BJ (cell line): ENCODE results near the gene CLNK. TPM values are rescaled to one million over a fixed set of nuclear protein-coding genes. Genes with fewer than 3 reads are reported as not detected.

ENCODE experiments used
- CTCF ChIA-PET: fragments of 350-600 bp; formaldehyde crosslinking; extraction: SDS; loops from one replicate; lab custom pipeline; 2021; ENCODE audit warnings: antibody characterized with exemption, inconsistent platforms; lab: Yijun Ruan, JAX
- POLR2A ChIA-PET: fragments of 300-600 bp; sonication (Branson Sonifier 250); formaldehyde crosslinking; extraction: SDS; loops from one replicate; lab custom pipeline; 2021; ENCODE audit warnings: antibody characterized with exemption; lab: Charles Lee
- DNase-seq: peaks from one replicate; pipeline ENCODE4 v3.0.0-alpha.2; 2011; ENCODE audit warnings: low read depth
- H3K27me3 ChIP-seq: 2 replicates; pipeline ENCODE4 v1.6.0; 2011; ENCODE audit warnings: low read length; ENCODE audit not compliant: control insufficient read depth, insufficient read depth
- H3K36me3 ChIP-seq: 2 replicates; pipeline ENCODE4 v1.5.1; 2011; ENCODE audit warnings: low read length; ENCODE audit not compliant: control insufficient read depth, insufficient read depth
- H3K4me3 ChIP-seq: 2 replicates; pipeline ENCODE4 v1.5.1; 2011; ENCODE audit warnings: low read depth, mild to moderate bottlenecking, control low read depth, low read length
- polyA plus RNA-seq: library from polyadenylated mRNA; depleted of rRNA; stranded (reverse); fragments of >200 nt; gene quantifications from 2 replicates; pipeline ENCODE4 v1.2.3, GENCODE V29; 2011
- TF ChIP-seq, protein P1 (sequence below): IDR thresholded peaks from 2 replicates; pipeline ENCODE4 v1.5.1; 2011; ENCODE audit warnings: low read depth, mild to moderate bottlenecking, control low read depth, inconsistent platforms, low read length, moderate library complexity; ENCODE audit not compliant: insufficient read depth

Gene CLNK
- polyA plus RNA-seq, 1 experiment = not detected

- no peaks in the 10 kb centered on the region for H3K36me3 ChIP-seq
- ChIA-PET CTCF (no interaction called here), POLR2A (no interaction called here)
- H3K27me3 ChIP-seq = no peaks in the 10 kb centered on the region
- DNase-seq = no peak
- no peak overlapping the region for H3K4me3 ChIP-seq
- TF ChIP-seq, protein P1, sequence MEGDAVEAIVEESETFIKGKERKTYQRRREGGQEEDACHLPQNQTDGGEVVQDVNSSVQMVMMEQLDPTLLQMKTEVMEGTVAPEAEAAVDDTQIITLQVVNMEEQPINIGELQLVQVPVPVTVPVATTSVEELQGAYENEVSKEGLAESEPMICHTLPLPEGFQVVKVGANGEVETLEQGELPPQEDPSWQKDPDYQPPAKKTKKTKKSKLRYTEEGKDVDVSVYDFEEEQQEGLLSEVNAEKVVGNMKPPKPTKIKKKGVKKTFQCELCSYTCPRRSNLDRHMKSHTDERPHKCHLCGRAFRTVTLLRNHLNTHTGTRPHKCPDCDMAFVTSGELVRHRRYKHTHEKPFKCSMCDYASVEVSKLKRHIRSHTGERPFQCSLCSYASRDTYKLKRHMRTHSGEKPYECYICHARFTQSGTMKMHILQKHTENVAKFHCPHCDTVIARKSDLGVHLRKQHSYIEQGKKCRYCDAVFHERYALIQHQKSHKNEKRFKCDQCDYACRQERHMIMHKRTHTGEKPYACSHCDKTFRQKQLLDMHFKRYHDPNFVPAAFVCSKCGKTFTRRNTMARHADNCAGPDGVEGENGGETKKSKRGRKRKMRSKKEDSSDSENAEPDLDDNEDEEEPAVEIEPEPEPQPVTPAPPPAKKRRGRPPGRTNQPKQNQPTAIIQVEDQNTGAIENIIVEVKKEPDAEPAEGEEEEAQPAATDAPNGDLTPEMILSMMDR = no peak
These were observed 49.5 kb downstream of the CLNK start for GRCh38 chr4:10635091-10635490.

DNA sequence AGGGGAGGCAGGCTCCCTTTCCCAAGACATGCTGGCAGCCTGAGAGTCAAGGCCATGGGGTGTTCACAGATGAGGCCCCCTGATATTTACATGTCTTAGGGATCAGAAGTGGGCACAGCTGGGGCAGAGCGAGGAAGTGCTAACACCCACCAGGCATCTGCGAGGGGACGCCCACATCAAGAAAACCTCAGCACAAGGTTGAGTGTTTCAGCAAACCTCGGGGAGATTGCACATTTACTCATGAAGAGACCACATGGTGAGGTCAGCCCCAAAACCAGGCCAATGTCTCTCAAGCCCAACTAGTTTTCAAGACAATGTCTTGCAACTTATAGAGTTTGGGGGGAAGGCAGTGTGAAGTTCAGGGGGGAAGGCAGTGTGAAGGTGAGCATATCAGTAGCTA lies 55.2 kb downstream of the CLNK start:
- CTCF ChIA-PET = interaction anchor here (0.6 to 1.4 kb wide), 2 partner anchors 9 to 26 kb away, joined by 3 read pairs; no protein-coding TSS in a partner anchor

GRCh38 chr4:10625131-10625530 lies 59.4 kb downstream of the CLNK start:
- Histone ChIP-seq H3K4me3 (no peak overlapping the region), H3K36me3 (no peaks in the 10 kb centered on the region), H3K27me3 (peaks cover 5% of the 10 kb centered on the region; the same call in 1 of the 2 replicates)
- TF ChIP-seq, protein P1 = no peak
- DNase-seq = no peak
- POLR2A ChIA-PET = interaction anchor here (0.6 kb wide), 1 partner anchor 31 kb away, joined by 3 read pairs; no protein-coding TSS in a partner anchor
- CTCF ChIA-PET = no interaction called here

More for the DNA sequence above, 55.2 kb downstream of the CLNK start:
- no peak overlapping the region for H3K4me3 ChIP-seq
- H3K36me3 ChIP-seq = no peaks in the 10 kb centered on the region
- H3K27me3 ChIP-seq = peaks cover 5% of the 10 kb centered on the region; the same call in 1 of the 2 replicates
- DNase-seq = no peak
- TF ChIP-seq, protein P1 = no peak
- POLR2A ChIA-PET = no interaction called here

GRCh38 chr4:10623862-10624261 lies 60.7 kb downstream of the CLNK start:
- ChIA-PET CTCF (no interaction called here), POLR2A (no interaction called here)
- TF ChIP-seq, protein P1 = no peak
- Histone ChIP-seq H3K36me3 (no peaks in the 10 kb centered on the region), H3K4me3 (no peak overlapping the region), H3K27me3 (peaks cover 5% of the 10 kb centered on the region; the same call in 1 of the 2 replicates)
- DNase-seq = no peak

DNA sequence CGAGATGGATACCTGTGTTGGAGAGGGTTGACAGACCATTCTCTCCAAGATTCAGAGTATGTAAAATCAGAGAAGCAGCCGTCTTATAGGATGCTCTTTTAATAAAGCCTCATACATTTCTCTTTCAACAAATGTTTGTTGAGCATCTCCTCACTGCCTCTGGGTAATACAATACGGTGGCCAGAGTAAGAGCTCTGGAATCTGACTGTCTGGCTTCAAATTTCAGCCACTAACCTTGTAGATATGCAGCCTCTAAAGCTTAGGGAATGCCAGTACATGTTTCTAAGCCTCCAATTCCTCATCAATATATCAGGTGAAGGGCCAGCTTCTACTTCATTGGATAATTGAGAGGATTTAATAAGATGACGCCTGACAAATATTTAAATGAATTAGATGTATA lies 61.3 kb downstream of the CLNK start:
- POLR2A ChIA-PET = no interaction called here

More for the DNA sequence above, 61.3 kb downstream of the CLNK start:
- TF ChIP-seq, protein P1 = no peak
- Histone ChIP-seq H3K36me3 (no peaks in the 10 kb centered on the region), H3K4me3 (no peak overlapping the region), H3K27me3 (peaks cover 5% of the 10 kb centered on the region; the same call in 1 of the 2 replicates)
- CTCF ChIA-PET = no interaction called here
- DNase-seq = no peak
